ENCODE results near the gene ITLN1.
A peak's percentile ranks its signal among the peaks of the same experiment; 100 is the strongest.

ITLN1 gene

GRCh38 chr1:160830321-160831153, 54.4 kb downstream of the ITLN1 start:
- no peaks in the 10 kb centered on the region for H3K36me3 ChIP-seq
- DNase-seq = peak; percentile 85
- no peaks in the 10 kb centered on the region for H3K9me3 ChIP-seq (ENCODE audit: severe bottlenecking)
- TF ChIP-seq CTCF (IDR thresholded peaks at IDR 0.05; ENCODE audit: low read depth, low read length) = peak; percentile 85
- H3K4me3 ChIP-seq (ENCODE audit: low read depth, low read length) = no peak overlapping the region
- H3K27me3 ChIP-seq (ENCODE audit: insufficient read depth, low read depth, severe bottlenecking) = peaks cover 95% of the 10 kb centered on the region
- no peak overlapping the region for H3K27ac ChIP-seq

DNA sequence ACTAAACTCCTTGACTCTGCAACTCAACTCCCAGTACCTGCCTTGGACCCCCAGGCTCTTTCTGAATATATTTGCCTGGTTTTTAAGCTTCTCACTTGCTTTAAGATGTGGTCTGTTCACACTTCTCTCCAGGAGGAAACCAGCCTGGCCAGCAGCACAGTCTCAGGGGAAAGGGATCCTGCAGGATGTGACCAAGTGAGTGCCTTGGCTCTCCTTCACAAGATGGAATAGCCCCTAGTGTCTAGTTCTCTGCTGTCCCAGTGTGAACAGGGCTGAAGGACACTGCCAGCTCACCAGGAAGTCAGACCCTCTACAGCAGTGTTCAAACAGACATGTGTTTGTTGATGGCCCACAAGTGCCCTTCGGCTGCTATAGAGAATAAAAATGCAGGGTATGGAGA, 55.2 kb downstream of the ITLN1 start:
- H3K36me3 ChIP-seq = no peaks in the 10 kb centered on the region
- no peak for DNase-seq
- no peak overlapping the region for H3K27ac ChIP-seq
- TF ChIP-seq CTCF (IDR thresholded peaks at IDR 0.05; ENCODE audit: low read depth, low read length) = no peak
- H3K9me3 ChIP-seq (ENCODE audit: severe bottlenecking) = no peaks in the 10 kb centered on the region
- peaks cover 99% of the 10 kb centered on the region for H3K27me3 ChIP-seq (ENCODE audit: insufficient read depth, low read depth, severe bottlenecking)
- H3K4me3 ChIP-seq (ENCODE audit: low read depth, low read length) = no peak overlapping the region

GRCh38 chr1:160827418-160827817, 57.6 kb downstream of the ITLN1 start:
- TF ChIP-seq CTCF (IDR thresholded peaks at IDR 0.05; ENCODE audit: low read depth, low read length) = no peak
- H3K27me3 ChIP-seq (ENCODE audit: insufficient read depth, low read depth, severe bottlenecking) = peaks cover 99% of the 10 kb centered on the region
- no peak overlapping the region for H3K27ac ChIP-seq
- H3K9me3 ChIP-seq (ENCODE audit: severe bottlenecking) = peaks cover 6% of the 10 kb centered on the region
- no peak overlapping the region for H3K4me3 ChIP-seq (ENCODE audit: low read depth, low read length)
- no peaks in the 10 kb centered on the region for H3K36me3 ChIP-seq
- DNase-seq = no peak

DNA sequence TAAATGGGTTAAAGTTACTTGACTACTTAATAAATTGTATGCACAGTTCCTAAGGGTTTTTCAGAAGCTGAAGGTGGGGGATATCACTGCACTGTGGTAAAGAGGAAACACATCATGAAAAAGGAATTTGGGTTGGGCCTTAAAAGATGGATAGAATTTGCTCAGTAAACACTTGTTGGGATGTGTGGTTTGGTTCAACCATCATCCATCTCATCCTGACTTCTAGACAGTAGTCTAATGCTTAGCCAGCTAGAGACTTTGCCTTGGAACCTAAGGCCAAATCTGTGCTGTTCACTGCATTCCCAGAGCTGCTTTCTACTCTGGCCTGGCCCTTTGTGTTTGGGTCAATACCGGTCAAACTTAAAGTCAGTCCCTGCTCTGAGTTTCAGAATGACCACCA, 58.4 kb downstream of the ITLN1 start:
- TF ChIP-seq CTCF (IDR thresholded peaks at IDR 0.05; ENCODE audit: low read depth, low read length) = no peak
- DNase-seq = no peak
- H3K4me3 ChIP-seq (ENCODE audit: low read depth, low read length) = no peak overlapping the region
- H3K9me3 ChIP-seq (ENCODE audit: severe bottlenecking) = peaks cover 6% of the 10 kb centered on the region
- H3K36me3 ChIP-seq = no peaks in the 10 kb centered on the region
- H3K27ac ChIP-seq = no peak overlapping the region
- peaks cover 99% of the 10 kb centered on the region for H3K27me3 ChIP-seq (ENCODE audit: insufficient read depth, low read depth, severe bottlenecking)

Data from WERI-Rb-1 (cell line).